Liver (tissue), 3 donors: Measurements from ENCODE around the gene RASGRF2.

ENCODE experiments used
- CTCF ChIP-seq: fragments of 150-350 bp; IDR thresholded peaks from 2 replicates; pipeline ENCODE4 v1.5.1; 2017; ENCODE audit warnings: improper control_type of control experiment, low read depth, low read length; ENCODE audit not compliant: missing input control
- EGR1 ChIP-seq, 2 donors: IDR thresholded peaks; 2 replicates each; pipeline ENCODE4 v1.6.1; 2016 to 2018; ENCODE audit warnings: antibody characterized with exemption in 2 of 2, low read depth in 2 of 2
- FOXA1 ChIP-seq: IDR thresholded peaks from 2 replicates; pipeline ENCODE4 v1.6.1; 2016; ENCODE audit warnings: antibody characterized with exemption
- FOXA2 ChIP-seq: IDR thresholded peaks from 2 replicates; pipeline ENCODE4 v1.6.1; 2016; ENCODE audit warnings: antibody characterized with exemption
- GABPA ChIP-seq, 2 donors: IDR thresholded peaks in 1 of 2; conservative IDR thresholded peaks in 1 of 2; 2 replicates each; pipeline ENCODE4 v1.6.1; 2016; ENCODE audit warnings: antibody characterized with exemption in 2 of 2, mild to moderate bottlenecking in 1 of 2, moderate library complexity in 1 of 2
- RAD21 ChIP-seq, 2 donors: IDR thresholded peaks; 2 replicates each; pipeline ENCODE4 v1.6.1; 2016; ENCODE audit warnings: antibody characterized with exemption in 2 of 2, mild to moderate bottlenecking in 2 of 2
- RXRA ChIP-seq, 2 donors: IDR thresholded peaks; 2 replicates each; pipeline ENCODE4 v1.6.1; 2017 to 2018; ENCODE audit warnings: antibody characterized with exemption in 2 of 2, mild to moderate bottlenecking in 1 of 2
- SP1 ChIP-seq: IDR thresholded peaks from 2 replicates; pipeline ENCODE4 v1.6.1; 2018; ENCODE audit warnings: antibody characterized with exemption, mild to moderate bottlenecking
- TAF1 ChIP-seq: conservative IDR thresholded peaks from 2 replicates; pipeline ENCODE4 v1.6.1; 2016; ENCODE audit warnings: antibody characterized with exemption, mild to moderate bottlenecking
- YY1 ChIP-seq: IDR thresholded peaks from 2 replicates; pipeline ENCODE4 v1.6.1; 2016; ENCODE audit warnings: antibody characterized with exemption, mild to moderate bottlenecking
- TF ChIP-seq, protein P1 (sequence below): IDR thresholded peaks from 2 replicates; pipeline ENCODE4 v1.6.1; 2016; ENCODE audit warnings: antibody characterized with exemption
- TF ChIP-seq, protein P2 (sequence below): IDR thresholded peaks from 2 replicates; pipeline ENCODE4 v1.6.1; 2016; ENCODE audit warnings: antibody characterized with exemption, mild to moderate bottlenecking
- TF ChIP-seq, protein P3 (sequence below): IDR thresholded peaks from 2 replicates; pipeline ENCODE4 v1.6.1; 2016; ENCODE audit warnings: antibody characterized with exemption
- donor health status: healthy.
- donor health status: healthy.

DNA sequence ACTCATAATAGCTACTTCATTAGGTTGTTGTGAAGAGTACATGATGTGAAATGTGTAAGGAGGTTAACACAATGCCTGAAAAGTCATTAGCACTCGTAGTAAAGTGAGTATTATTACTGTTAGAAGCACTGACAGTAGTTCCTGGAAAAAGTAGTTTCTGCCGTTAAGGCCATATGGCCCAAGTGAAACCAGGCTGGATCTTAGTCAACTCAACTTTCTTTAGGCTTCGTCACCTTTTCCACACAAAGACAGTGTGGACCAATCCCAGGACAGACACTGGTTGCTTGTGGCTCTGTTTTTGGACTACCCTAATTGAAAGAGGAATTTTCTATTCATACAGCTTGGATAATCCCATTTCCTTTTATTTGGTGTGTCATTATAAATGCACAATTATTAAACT lies 243.6 kb downstream of the RASGRF2 start:
- no peak for TF ChIP-seq TAF1
- TF ChIP-seq, protein P1, sequence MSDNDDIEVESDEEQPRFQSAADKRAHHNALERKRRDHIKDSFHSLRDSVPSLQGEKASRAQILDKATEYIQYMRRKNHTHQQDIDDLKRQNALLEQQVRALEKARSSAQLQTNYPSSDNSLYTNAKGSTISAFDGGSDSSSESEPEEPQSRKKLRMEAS: no peak
- no peak for TF ChIP-seq CTCF
- no peak for TF ChIP-seq RAD21 (IDR thresholded peaks at IDR 0.05)
- TF ChIP-seq, protein P2, sequence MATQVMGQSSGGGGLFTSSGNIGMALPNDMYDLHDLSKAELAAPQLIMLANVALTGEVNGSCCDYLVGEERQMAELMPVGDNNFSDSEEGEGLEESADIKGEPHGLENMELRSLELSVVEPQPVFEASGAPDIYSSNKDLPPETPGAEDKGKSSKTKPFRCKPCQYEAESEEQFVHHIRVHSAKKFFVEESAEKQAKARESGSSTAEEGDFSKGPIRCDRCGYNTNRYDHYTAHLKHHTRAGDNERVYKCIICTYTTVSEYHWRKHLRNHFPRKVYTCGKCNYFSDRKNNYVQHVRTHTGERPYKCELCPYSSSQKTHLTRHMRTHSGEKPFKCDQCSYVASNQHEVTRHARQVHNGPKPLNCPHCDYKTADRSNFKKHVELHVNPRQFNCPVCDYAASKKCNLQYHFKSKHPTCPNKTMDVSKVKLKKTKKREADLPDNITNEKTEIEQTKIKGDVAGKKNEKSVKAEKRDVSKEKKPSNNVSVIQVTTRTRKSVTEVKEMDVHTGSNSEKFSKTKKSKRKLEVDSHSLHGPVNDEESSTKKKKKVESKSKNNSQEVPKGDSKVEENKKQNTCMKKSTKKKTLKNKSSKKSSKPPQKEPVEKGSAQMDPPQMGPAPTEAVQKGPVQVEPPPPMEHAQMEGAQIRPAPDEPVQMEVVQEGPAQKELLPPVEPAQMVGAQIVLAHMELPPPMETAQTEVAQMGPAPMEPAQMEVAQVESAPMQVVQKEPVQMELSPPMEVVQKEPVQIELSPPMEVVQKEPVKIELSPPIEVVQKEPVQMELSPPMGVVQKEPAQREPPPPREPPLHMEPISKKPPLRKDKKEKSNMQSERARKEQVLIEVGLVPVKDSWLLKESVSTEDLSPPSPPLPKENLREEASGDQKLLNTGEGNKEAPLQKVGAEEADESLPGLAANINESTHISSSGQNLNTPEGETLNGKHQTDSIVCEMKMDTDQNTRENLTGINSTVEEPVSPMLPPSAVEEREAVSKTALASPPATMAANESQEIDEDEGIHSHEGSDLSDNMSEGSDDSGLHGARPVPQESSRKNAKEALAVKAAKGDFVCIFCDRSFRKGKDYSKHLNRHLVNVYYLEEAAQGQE: no peak
- TF ChIP-seq SP1: no peak
- TF ChIP-seq YY1: no peak
- TF ChIP-seq, protein P3, sequence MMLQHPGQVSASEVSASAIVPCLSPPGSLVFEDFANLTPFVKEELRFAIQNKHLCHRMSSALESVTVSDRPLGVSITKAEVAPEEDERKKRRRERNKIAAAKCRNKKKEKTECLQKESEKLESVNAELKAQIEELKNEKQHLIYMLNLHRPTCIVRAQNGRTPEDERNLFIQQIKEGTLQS: no peak
- no peak for TF ChIP-seq GABPA (IDR thresholded peaks at IDR 0.05 in 1 of 2, conservative IDR thresholded peaks at IDR 0.05 in 1 of 2)
- no peak for TF ChIP-seq FOXA1
- TF ChIP-seq FOXA2: no peak
- TF ChIP-seq EGR1 (IDR thresholded peaks at IDR 0.05; ENCODE audit: low read depth in 2 of 2): no peak
- no peak for TF ChIP-seq RXRA (IDR thresholded peaks at IDR 0.05)
